ENCODE results near the gene HSPA8.
"Not testable (repeated sequence)": the region's sequence is repeated elsewhere in the genome, so short reads cannot be mapped to it uniquely, and the experiment has no call there.

HSPA8 gene

DNA sequence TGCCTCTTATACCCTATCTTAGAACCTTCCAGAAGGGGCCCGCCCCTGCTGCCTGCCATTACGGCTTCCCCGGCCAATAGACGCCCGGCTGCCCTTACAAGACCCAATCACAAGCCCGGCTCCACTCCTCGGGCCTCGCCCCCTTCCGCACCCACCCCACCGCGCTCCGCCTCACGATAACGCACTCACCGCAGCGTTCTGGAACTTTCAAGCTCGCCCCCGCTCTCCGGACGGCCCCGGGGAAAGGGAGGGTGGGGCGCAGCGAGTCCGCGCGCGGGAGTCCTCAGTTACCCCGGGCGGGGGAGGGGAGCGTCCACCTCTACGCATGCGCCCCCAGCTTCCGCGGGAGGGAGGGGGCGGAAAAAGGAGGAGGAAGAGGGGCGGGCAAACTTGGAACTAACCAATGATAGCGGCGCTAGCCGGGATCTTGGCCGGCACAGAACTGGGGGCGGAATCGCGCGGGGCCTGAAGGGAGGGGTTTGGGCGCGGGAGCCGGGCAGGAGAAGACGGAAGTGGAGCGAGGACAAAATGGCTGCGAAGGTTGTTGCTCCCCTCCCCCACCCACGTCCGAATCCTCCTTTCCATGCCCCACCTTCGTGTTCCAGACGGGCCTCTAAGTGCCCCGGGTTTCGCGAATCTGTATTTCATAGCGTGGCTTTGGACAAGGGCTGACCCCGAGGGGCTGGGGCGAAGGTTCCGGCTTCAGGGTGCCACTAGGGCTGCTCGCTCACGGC is 389 bp upstream of the HSPA8 start:
- TF ChIP-seq, protein P1, sequence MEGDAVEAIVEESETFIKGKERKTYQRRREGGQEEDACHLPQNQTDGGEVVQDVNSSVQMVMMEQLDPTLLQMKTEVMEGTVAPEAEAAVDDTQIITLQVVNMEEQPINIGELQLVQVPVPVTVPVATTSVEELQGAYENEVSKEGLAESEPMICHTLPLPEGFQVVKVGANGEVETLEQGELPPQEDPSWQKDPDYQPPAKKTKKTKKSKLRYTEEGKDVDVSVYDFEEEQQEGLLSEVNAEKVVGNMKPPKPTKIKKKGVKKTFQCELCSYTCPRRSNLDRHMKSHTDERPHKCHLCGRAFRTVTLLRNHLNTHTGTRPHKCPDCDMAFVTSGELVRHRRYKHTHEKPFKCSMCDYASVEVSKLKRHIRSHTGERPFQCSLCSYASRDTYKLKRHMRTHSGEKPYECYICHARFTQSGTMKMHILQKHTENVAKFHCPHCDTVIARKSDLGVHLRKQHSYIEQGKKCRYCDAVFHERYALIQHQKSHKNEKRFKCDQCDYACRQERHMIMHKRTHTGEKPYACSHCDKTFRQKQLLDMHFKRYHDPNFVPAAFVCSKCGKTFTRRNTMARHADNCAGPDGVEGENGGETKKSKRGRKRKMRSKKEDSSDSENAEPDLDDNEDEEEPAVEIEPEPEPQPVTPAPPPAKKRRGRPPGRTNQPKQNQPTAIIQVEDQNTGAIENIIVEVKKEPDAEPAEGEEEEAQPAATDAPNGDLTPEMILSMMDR (IDR thresholded peaks at IDR 0.05; ENCODE audit: insufficient read depth, low read depth, low read length, missing control alignments): no peak
- peak; percentile 100 for DNase-seq (ENCODE audit: low read depth)
- H3K4me3 ChIP-seq (ENCODE audit: low read depth, low read length): peak overlapping the region; percentile 89

DNA sequence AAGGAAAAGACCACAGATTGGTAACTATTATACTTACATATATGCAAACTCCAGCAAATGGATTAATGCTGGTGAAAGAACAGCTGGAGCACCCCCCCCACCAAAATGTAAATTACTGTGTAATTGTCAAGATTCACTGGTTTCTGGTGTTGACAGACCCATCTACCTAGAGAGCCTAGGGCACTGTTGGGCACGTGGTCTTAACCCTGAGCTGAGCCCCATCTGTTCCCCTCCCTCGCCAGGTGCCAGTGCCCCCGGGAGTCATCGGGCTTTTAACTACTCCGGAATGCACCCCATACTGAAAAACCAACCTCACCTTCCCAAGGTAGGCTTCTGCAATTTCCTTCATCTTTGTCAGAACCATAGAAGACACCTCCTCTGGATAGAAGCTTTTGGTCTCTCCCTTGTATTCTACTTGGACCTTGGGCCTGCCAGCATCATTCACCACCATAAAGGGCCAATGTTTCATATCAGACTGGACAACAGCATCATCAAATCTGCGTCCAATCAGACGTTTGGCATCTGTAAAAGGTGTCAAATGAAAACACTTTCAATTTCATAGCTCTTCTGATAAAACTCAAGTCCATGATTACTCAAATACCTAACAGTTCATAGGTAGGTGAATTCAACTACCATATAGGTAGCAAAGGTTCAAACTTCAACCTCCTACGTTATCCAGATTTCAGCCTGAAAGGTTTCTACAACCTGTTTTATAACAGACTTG is 1.5 kb downstream of the HSPA8 start:
- TF ChIP-seq, protein P1 (IDR thresholded peaks at IDR 0.05; ENCODE audit: insufficient read depth, low read depth, low read length, missing control alignments): no peak
- DNase-seq (ENCODE audit: low read depth): no peak
- H3K4me3 ChIP-seq (ENCODE audit: low read depth, low read length): peak overlapping the region; percentile 89

- DNase-seq (ENCODE audit: low read depth): not testable (repeated sequence)
- peak overlapping the region; percentile 89 for H3K4me3 ChIP-seq (ENCODE audit: low read depth, low read length)
Measured at GRCh38 chr11:123059041-123059920, 2.7 kb downstream of the HSPA8 start.

- H3K4me3 ChIP-seq (ENCODE audit: low read depth, low read length): no peak overlapping the region
- no peak for DNase-seq (ENCODE audit: low read depth)
- TF ChIP-seq, protein P1 (IDR thresholded peaks at IDR 0.05; ENCODE audit: insufficient read depth, low read depth, low read length, missing control alignments): no peak
Measured at GRCh38 chr11:123057661-123058305, 4.2 kb downstream of the HSPA8 start.

- no peak overlapping the region for H3K4me3 ChIP-seq (ENCODE audit: low read depth, low read length)
- DNase-seq (ENCODE audit: low read depth): no peak
- TF ChIP-seq, protein P1 (IDR thresholded peaks at IDR 0.05; ENCODE audit: insufficient read depth, low read depth, low read length, missing control alignments): no peak
Measured at GRCh38 chr11:123056835-123057491, 5.0 kb downstream of the HSPA8 start.

DNA sequence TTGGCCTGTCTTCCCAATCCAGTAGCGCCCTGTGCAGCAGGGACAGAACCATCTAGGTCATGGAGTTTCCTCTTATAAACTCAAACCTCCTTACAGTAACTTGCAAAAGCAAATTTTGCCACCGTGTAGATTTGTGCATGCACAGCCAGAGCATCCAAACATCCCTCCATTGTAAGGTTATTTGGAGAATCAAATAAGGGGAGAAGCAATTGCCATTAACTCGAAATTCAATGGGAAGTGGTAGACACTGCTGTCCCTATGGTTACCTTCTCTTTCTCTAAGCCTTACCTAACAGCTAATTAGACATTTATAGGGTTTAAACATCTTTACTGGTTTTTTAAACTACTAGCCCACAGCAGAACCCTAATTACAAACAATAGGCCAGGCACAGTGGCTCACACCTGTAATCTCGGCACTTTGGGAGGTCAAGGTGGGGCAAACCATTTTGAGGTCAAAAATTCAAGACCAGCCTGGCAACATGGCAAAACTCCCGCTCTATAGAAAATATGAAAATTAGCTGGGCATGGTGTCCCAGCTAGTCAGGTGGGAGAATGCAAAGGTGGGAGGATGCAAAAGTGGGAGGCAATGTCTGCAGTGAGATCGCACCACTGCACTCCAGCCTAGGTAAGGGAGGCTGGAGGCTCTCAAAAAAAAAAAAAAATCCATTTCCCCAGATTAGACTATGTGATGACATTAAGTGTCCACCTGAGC is 6.6 kb downstream of the HSPA8 start:
- DNase-seq (ENCODE audit: low read depth): peak; percentile 42
- H3K4me3 ChIP-seq (ENCODE audit: low read depth, low read length): no peak overlapping the region
- TF ChIP-seq, protein P1 (IDR thresholded peaks at IDR 0.05; ENCODE audit: insufficient read depth, low read depth, low read length, missing control alignments): no peak

All from GM12865 (cell line).